ENCODE results near the gene NEMP2. TPM values are rescaled to one million over a fixed set of nuclear protein-coding genes. Genes with fewer than 3 reads are reported as not detected.
"Not testable (repeated sequence)": the region's sequence is repeated elsewhere in the genome, so short reads cannot be mapped to it uniquely, and the experiment has no call there.

Gene NEMP2
- polyA plus RNA-seq, 1 donor (not counting 4 experiments of a cell fraction or from before 2014, with no cell fraction given), result 2.1 TPM

GRCh38 chr2:190499273-190499672 lies 35.2 kb downstream of the NEMP2 start:
- Histone ChIP-seq H3K9me3 (ENCODE audit: control insufficient read depth, low read depth, low read length) (no peaks in the 10 kb centered on the region), H3K27me3 (ENCODE audit: control insufficient read depth, extremely low read depth, insufficient read depth, low read length) (no peaks in the 10 kb centered on the region), H3K4me2 (ENCODE audit: control insufficient read depth, extremely low read depth, insufficient read depth, low read depth, low read length) (no peak overlapping the region), H3K4me3 (ENCODE audit: control insufficient read depth in 2 of 3, extremely low read depth in 1 of 3, insufficient read depth in 2 of 3, low read depth in 1 of 3, low read length in 3 of 3) (no peak overlapping the region), H3K27ac (ENCODE audit: control insufficient read depth, insufficient read depth, low read length) (no peak overlapping the region), H3K9ac (ENCODE audit: control insufficient read depth, extremely low read depth, insufficient read depth, low read length) (no peak overlapping the region), H3K9me1 (ENCODE audit: control insufficient read depth, extremely low read depth, insufficient read depth, low read length) (no peaks in the 10 kb centered on the region), H3K79me2 (ENCODE audit: control insufficient read depth, insufficient read depth, low read length) (no peaks in the 10 kb centered on the region), H3K4me1 (ENCODE audit: control insufficient read depth, extremely low read depth, insufficient read depth, low read length) (no peaks in the 10 kb centered on the region), H4K20me1 (ENCODE audit: control insufficient read depth, extremely low read depth, insufficient read depth, low read length) (no peaks in the 10 kb centered on the region), H3K36me3 (ENCODE audit: control insufficient read depth in 2 of 2, extremely low read depth in 1 of 2, insufficient read depth in 2 of 2, low read length in 2 of 2) (peaks cover 0 to 1% of the 10 kb centered on the region in 2 experiments), H2AFZ (ENCODE audit: control insufficient read depth, low read length) (no peak overlapping the region)
- TF ChIP-seq CTCF (optimal IDR thresholded peaks at IDR 0.05 in 1 of 3, IDR thresholded peaks at IDR 0.05 in 1 of 3, conservative IDR thresholded peaks at IDR 0.05 in 1 of 3; ENCODE audit: extremely low read depth in 1 of 3, insufficient read depth in 2 of 3, low read length in 3 of 3), result no peak
- TF ChIP-seq EZH2 (IDR thresholded peaks at IDR 0.05; ENCODE audit: low read length), result no peak
- DNase-seq (ENCODE audit: low read depth, low spot score), result no peak
- dilution Hi-C loops (cut with MboI; ENCODE audit: extremely low pct_ligation_motif_present, low sequenced_read_pairs), result no loop called here
- FAIRE-seq, result no peak

GRCh38 chr2:190497428-190497827 lies 37.1 kb downstream of the NEMP2 start:
- FAIRE-seq, result no peak
- Histone ChIP-seq H3K79me2 (ENCODE audit: control insufficient read depth, insufficient read depth, low read length) (no peaks in the 10 kb centered on the region), H3K9me1 (ENCODE audit: control insufficient read depth, extremely low read depth, insufficient read depth, low read length) (no peaks in the 10 kb centered on the region), H3K4me2 (ENCODE audit: control insufficient read depth, extremely low read depth, insufficient read depth, low read depth, low read length) (no peak overlapping the region), H3K27ac (ENCODE audit: control insufficient read depth, insufficient read depth, low read length) (no peak overlapping the region), H3K9me3 (ENCODE audit: control insufficient read depth, low read depth, low read length) (no peaks in the 10 kb centered on the region), H4K20me1 (ENCODE audit: control insufficient read depth, extremely low read depth, insufficient read depth, low read length) (no peaks in the 10 kb centered on the region), H3K27me3 (ENCODE audit: control insufficient read depth, extremely low read depth, insufficient read depth, low read length) (no peaks in the 10 kb centered on the region), H3K4me1 (ENCODE audit: control insufficient read depth, extremely low read depth, insufficient read depth, low read length) (no peaks in the 10 kb centered on the region), H3K9ac (ENCODE audit: control insufficient read depth, extremely low read depth, insufficient read depth, low read length) (no peak overlapping the region), H2AFZ (ENCODE audit: control insufficient read depth, low read length) (no peak overlapping the region), H3K4me3 (ENCODE audit: control insufficient read depth in 2 of 3, extremely low read depth in 1 of 3, insufficient read depth in 2 of 3, low read depth in 1 of 3, low read length in 3 of 3) (no peak overlapping the region), H3K36me3 (ENCODE audit: control insufficient read depth in 2 of 2, extremely low read depth in 1 of 2, insufficient read depth in 2 of 2, low read length in 2 of 2) (peaks cover 0 to 1% of the 10 kb centered on the region in 2 experiments)
- dilution Hi-C loops (cut with MboI; ENCODE audit: extremely low pct_ligation_motif_present, low sequenced_read_pairs), result no loop called here
- TF ChIP-seq EZH2 (IDR thresholded peaks at IDR 0.05; ENCODE audit: low read length), result no peak
- no peak for TF ChIP-seq CTCF (optimal IDR thresholded peaks at IDR 0.05 in 1 of 3, IDR thresholded peaks at IDR 0.05 in 1 of 3, conservative IDR thresholded peaks at IDR 0.05 in 1 of 3; ENCODE audit: extremely low read depth in 1 of 3, insufficient read depth in 2 of 3, low read length in 3 of 3)
- no peak for DNase-seq (ENCODE audit: low read depth, low spot score)

- dilution Hi-C loops (cut with MboI; ENCODE audit: extremely low pct_ligation_motif_present, low sequenced_read_pairs); H3K36me3 ChIP-seq (ENCODE audit: control insufficient read depth in 2 of 2, extremely low read depth in 1 of 2, insufficient read depth in 2 of 2, low read length in 2 of 2); H3K4me1 ChIP-seq (ENCODE audit: control insufficient read depth, extremely low read depth, insufficient read depth, low read length); H3K9me1 ChIP-seq (ENCODE audit: control insufficient read depth, extremely low read depth, insufficient read depth, low read length); H3K27ac ChIP-seq (ENCODE audit: control insufficient read depth, insufficient read depth, low read length); H3K79me2 ChIP-seq (ENCODE audit: control insufficient read depth, insufficient read depth, low read length); H4K20me1 ChIP-seq (ENCODE audit: control insufficient read depth, extremely low read depth, insufficient read depth, low read length); H3K4me3 ChIP-seq (ENCODE audit: control insufficient read depth in 2 of 3, extremely low read depth in 1 of 3, insufficient read depth in 2 of 3, low read depth in 1 of 3, low read length in 3 of 3); H3K4me2 ChIP-seq (ENCODE audit: control insufficient read depth, extremely low read depth, insufficient read depth, low read depth, low read length); DNase-seq (ENCODE audit: low read depth, low spot score); H3K9me3 ChIP-seq (ENCODE audit: control insufficient read depth, low read depth, low read length); H3K27me3 ChIP-seq (ENCODE audit: control insufficient read depth, extremely low read depth, insufficient read depth, low read length); FAIRE-seq; H3K9ac ChIP-seq (ENCODE audit: control insufficient read depth, extremely low read depth, insufficient read depth, low read length); H2AFZ ChIP-seq (ENCODE audit: control insufficient read depth, low read length): not testable (repeated sequence)
Measured at GRCh38 chr2:190494600-190495227, 39.8 kb downstream of the NEMP2 start.
